WTC11 (cell line): Measurements from ENCODE around the gene CCR6. TPM values are rescaled to one million over a fixed set of nuclear protein-coding genes. Genes with fewer than 3 reads are reported as not detected.

ENCODE experiments used
- ATAC-seq: fragments of 200-7000 bp; cut with Tn5 transposase; 2 replicates; pipeline ENCODE4 v1.10.0; 2021; ENCODE audit warnings: mild to moderate bottlenecking, moderate library complexity
- CTCF ChIA-PET: fragments of 300-600 bp; sonication (Branson Sonifier 250); formaldehyde crosslinking; loops from one replicate; lab custom pipeline; 2021; ENCODE audit warnings: antibody characterized with exemption; lab: Charles Lee
- POLR2A ChIA-PET: fragments of 350-600 bp; sonication (Branson Sonifier 250); formaldehyde crosslinking; loops from one replicate; lab custom pipeline; 2021; ENCODE audit warnings: antibody characterized with exemption; lab: Charles Lee
- DNase-seq: peaks from one replicate; pipeline ENCODE4 v3.0.0; 2021; ENCODE audit warnings: low spot score
- H3K27ac Mint-ChIP-seq: 2 replicates; pipeline ENCODE4 v1.8.0; 2021; ENCODE audit warnings: mixed read lengths
- H3K27me3 Mint-ChIP-seq: 2 replicates; pipeline ENCODE4 v1.8.0; 2021; ENCODE audit warnings: low read depth, mild to moderate bottlenecking, moderate library complexity, mixed read lengths
- H3K36me3 Mint-ChIP-seq: 2 replicates; pipeline ENCODE4 v1.8.0; 2021; ENCODE audit warnings: mixed read lengths
- H3K4me1 Mint-ChIP-seq: 2 replicates; pipeline ENCODE4 v1.8.0; 2022; ENCODE audit warnings: mixed read lengths
- H3K4me3 Mint-ChIP-seq: 2 replicates; pipeline ENCODE4 v1.8.0; 2021; ENCODE audit warnings: mild to moderate bottlenecking, moderate library complexity, mixed read lengths
- H3K9me3 Mint-ChIP-seq: 2 replicates; pipeline ENCODE4 v1.8.0; 2021; ENCODE audit warnings: mixed read lengths
- AFF4 ChIP-seq: sonication (generic); formaldehyde crosslinking; IDR thresholded peaks from 2 replicates; pipeline ENCODE4 v1.8.1; 2023; ENCODE audit warnings: mild to moderate bottlenecking, missing genetic modification reagents, borderline replicate concordance
- CDX4 ChIP-seq: fragments of 250-450 bp; sonication (Bioruptor Pico); IDR thresholded peaks from 2 replicates; pipeline ENCODE4 v1.9.0; 2021; ENCODE audit warnings: moderate library complexity, mild to moderate bottlenecking, inconsistent platforms, borderline replicate concordance
- CTCF ChIP-seq: fragments of 200-600 bp; IDR thresholded peaks from 2 replicates; pipeline ENCODE4 v1.8.0; 2022; ENCODE audit warnings: antibody characterized with exemption
- ERG ChIP-seq: fragments of 250-450 bp; sonication (Bioruptor Pico); IDR thresholded peaks from 2 replicates; pipeline ENCODE4 v1.8.0; 2021; ENCODE audit warnings: mild to moderate bottlenecking
- ETV6 ChIP-seq: sonication (generic); formaldehyde crosslinking; IDR thresholded peaks from 2 replicates; pipeline ENCODE4 v1.8.1; 2022; ENCODE audit warnings: mild to moderate bottlenecking, missing genetic modification reagents
- FOXP1 ChIP-seq: sonication (generic); formaldehyde crosslinking; IDR thresholded peaks from 2 replicates; pipeline ENCODE4 v1.8.0; 2022; ENCODE audit warnings: missing genetic modification reagents, mild to moderate bottlenecking, moderate library complexity, borderline replicate concordance
- GABPB1 ChIP-seq: sonication (generic); formaldehyde crosslinking; IDR thresholded peaks from 2 replicates; pipeline ENCODE4 v1.8.1; 2023; ENCODE audit warnings: mild to moderate bottlenecking, missing genetic modification reagents
- GTF2I ChIP-seq: fragments of 250-450 bp; sonication (Bioruptor Pico); conservative IDR thresholded peaks from 2 replicates; pipeline ENCODE4 v1.4.0; 2021; ENCODE audit warnings: mild to moderate bottlenecking
- IRF2 ChIP-seq: sonication (generic); formaldehyde crosslinking; IDR thresholded peaks from 2 replicates; pipeline ENCODE4 v1.8.0; 2022; ENCODE audit warnings: low read depth, missing genetic modification reagents, borderline replicate concordance
- KAT7 ChIP-seq: sonication (generic); formaldehyde crosslinking; IDR thresholded peaks from 2 replicates; pipeline ENCODE4 v1.8.1; 2023; ENCODE audit warnings: missing genetic modification reagents, mild to moderate bottlenecking, borderline replicate concordance
- PRRX2 ChIP-seq: fragments of 250-450 bp; sonication (Bioruptor Pico); IDR thresholded peaks from 2 replicates; pipeline ENCODE4 v1.8.0; 2021; ENCODE audit warnings: mild to moderate bottlenecking
- ZNF281 ChIP-seq: sonication (generic); formaldehyde crosslinking; IDR thresholded peaks from 2 replicates; pipeline ENCODE4 v1.8.0; 2023; ENCODE audit warnings: mild to moderate bottlenecking, missing genetic modification reagents
- ZNF396 ChIP-seq: fragments of 250-450 bp; sonication (Bioruptor Pico); IDR thresholded peaks from 2 replicates; pipeline ENCODE4 v1.8.0; 2021; ENCODE audit warnings: mild to moderate bottlenecking, moderate library complexity, borderline replicate concordance
- ZNF423 ChIP-seq: fragments of 250-450 bp; sonication (Bioruptor Pico); IDR thresholded peaks from 2 replicates; pipeline ENCODE4 v2.1.2; 2022; ENCODE audit warnings: mild to moderate bottlenecking, moderate library complexity
- ZSCAN18 ChIP-seq: fragments of 250-450 bp; sonication (Bioruptor Pico); IDR thresholded peaks from 2 replicates; pipeline ENCODE4 v2.1.2; 2022; ENCODE audit warnings: mild to moderate bottlenecking, moderate library complexity
- total RNA-seq: library from RNA; stranded (reverse); gene quantifications from 3 replicates; pipeline ENCODE4 v1.2.3, GENCODE V29; 2021

Gene CCR6
- total RNA-seq, 1 experiment from 2014 or later, result not detected

- POLR2A ChIA-PET, result no interaction called here
- CTCF ChIA-PET, result interaction anchor here (1.0 to 4.6 kb wide), 6 partner anchors 23 to 364 kb away, joined by 3 to 44 read pairs (median 4); partner anchors contain the start of gene CEP43
- no peak overlapping the region for H3K4me3 Mint-ChIP-seq
- H3K4me1 Mint-ChIP-seq, result peaks cover 34% of the 10 kb centered on the region
- no peak overlapping the region for H3K27ac Mint-ChIP-seq
- no peak for TF ChIP-seq FOXP1
- TF ChIP-seq, all 79 proteins: peak for 0
- Mint-ChIP-seq H3K9me3 (peaks cover 7% of the 10 kb centered on the region), H3K27me3 (peaks cover 14% of the 10 kb centered on the region), H3K36me3 (peaks cover 6% of the 10 kb centered on the region)
- DNase-seq (no peak), ATAC-seq (no peak)
These were observed 16.9 kb downstream of the CCR6 start for GRCh38 chr6:167139761-167140160.

GRCh38 chr6:167140589-167141474 is 17.9 kb downstream of the CCR6 start:
- Mint-ChIP-seq H3K4me3 (no peak overlapping the region), H3K9me3 (peaks cover 13% of the 10 kb centered on the region), H3K27ac (no peak overlapping the region), H3K4me1 (peaks cover 43% of the 10 kb centered on the region), H3K36me3 (peaks cover 12% of the 10 kb centered on the region), H3K27me3 (peaks cover 20% of the 10 kb centered on the region)
- ChIA-PET CTCF (interaction anchor here (0.9 to 4.6 kb wide), 23 partner anchors 11 to 627 kb away, joined by 3 to 44 read pairs (median 5); partner anchors contain the start of gene CEP43), POLR2A (interaction anchor here (0.5 to 1.6 kb wide), 4 partner anchors 23 to 187 kb away, joined by 3 to 4 read pairs (median 4); partner anchors contain the start of gene CEP43)
- no peak for DNase-seq
- peak; percentile 26 for ATAC-seq
- TF ChIP-seq ZNF396 (CRISPR knock-in tag) (no peak), ERG (CRISPR knock-in tag) (no peak), ZSCAN18 (CRISPR knock-in tag) (no peak), ZNF423 (CRISPR knock-in tag) (no peak), PRRX2 (CRISPR knock-in tag) (no peak), GABPB1 (peak; percentile 80)

GRCh38 chr6:167141667-167142432 is 19.0 kb downstream of the CCR6 start:
- DNase-seq, result peak; percentile 78
- ChIA-PET POLR2A (interaction anchor here (0.5 to 1.6 kb wide), 4 partner anchors 24 to 143 kb away, joined by 3 to 4 read pairs (median 4); partner anchors contain the start of gene CEP43), CTCF (interaction anchor here (0.6 to 4.6 kb wide), 41 partner anchors 9 to 741 kb away, joined by 3 to 44 read pairs (median 4); partner anchors contain the start of genes CCR6 and CEP43)
- TF ChIP-seq CTCF, result peak; percentile 46
- TF ChIP-seq ZNF281 (CRISPR knock-in tag), result no peak
- TF ChIP-seq AFF4 (CRISPR knock-in tag), result no peak
- no peak for TF ChIP-seq CDX4 (CRISPR knock-in tag)
- TF ChIP-seq ETV6 (CRISPR knock-in tag), result peak; percentile 36; the same call in 1 of the 2 replicates
- TF ChIP-seq KAT7 (CRISPR knock-in tag), result no peak
- TF ChIP-seq GTF2I, result no peak
- TF ChIP-seq IRF2 (CRISPR knock-in tag), result no peak

More at GRCh38 chr6:167141667-167142432, 19.0 kb downstream of the CCR6 start:
- Mint-ChIP-seq H3K4me3 (no peak overlapping the region), H3K27ac (no peak overlapping the region), H3K27me3 (peaks cover 28% of the 10 kb centered on the region), H3K36me3 (peaks cover 12% of the 10 kb centered on the region), H3K9me3 (peaks cover 13% of the 10 kb centered on the region), H3K4me1 (peaks cover 54% of the 10 kb centered on the region)
- peak; percentile 77 for ATAC-seq
